Nephron progenitor cell (in vitro differentiated cells): Measurements from ENCODE around the gene CHST6.
"Not testable (repeated sequence)": the region's sequence is repeated elsewhere in the genome, so short reads cannot be mapped to it uniquely, and the experiment has no call there.

Experiments used
- DNase-seq: peaks from one replicate; pipeline ENCODE4 v3.0.0; 2021
- H3K27ac Mint-ChIP-seq: 2 replicates; pipeline ENCODE4 v1.8.0; 2021; ENCODE audit warnings: mild to moderate bottlenecking, moderate library complexity, mixed read lengths
- H3K27me3 Mint-ChIP-seq: 2 replicates; pipeline ENCODE4 v1.8.0; 2021; ENCODE audit warnings: mild to moderate bottlenecking, low read depth, mixed read lengths; ENCODE audit not compliant: poor library complexity
- H3K36me3 Mint-ChIP-seq: 2 replicates; pipeline ENCODE4 v1.8.0; 2021; ENCODE audit warnings: low read depth, mixed read lengths
- H3K4me1 Mint-ChIP-seq: 2 replicates; pipeline ENCODE4 v1.8.0; 2021; ENCODE audit warnings: mixed read lengths
- H3K4me3 Mint-ChIP-seq: 2 replicates; pipeline ENCODE4 v1.8.0; 2021; ENCODE audit warnings: mild to moderate bottlenecking, moderate library complexity, mixed read lengths
- H3K9me3 Mint-ChIP-seq: 2 replicates; pipeline ENCODE4 v1.8.0; 2021; ENCODE audit warnings: mild to moderate bottlenecking, moderate library complexity, mixed read lengths
- CTCF ChIP-seq: fragments of 200-600 bp; sonication (generic); IDR thresholded peaks from 2 replicates; pipeline ENCODE4 v1.5.0; 2021; ENCODE audit warnings: antibody characterized with exemption

The CHST6 gene

DNA sequence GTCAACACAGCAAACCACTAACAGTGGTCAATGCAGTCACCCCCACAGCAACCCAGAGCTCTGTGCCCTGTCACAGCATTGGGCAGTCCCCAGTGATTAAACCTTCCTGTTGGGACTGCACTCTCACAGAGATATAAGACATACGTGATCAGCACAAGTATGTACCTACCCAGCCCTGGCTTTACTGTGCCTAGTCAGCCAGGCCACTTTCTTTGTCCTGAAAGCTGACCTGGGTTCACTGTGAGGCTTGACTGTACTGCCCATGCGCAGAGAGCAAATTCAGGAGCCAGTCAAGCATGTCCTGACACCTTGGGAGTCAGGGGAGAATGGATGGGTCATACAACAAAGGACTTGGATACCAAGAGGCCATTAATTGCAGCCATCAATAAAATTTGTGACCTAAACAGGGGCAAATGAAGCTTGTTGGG is 19.8 kb downstream of the CHST6 start:
- DNase-seq: no peak
- Mint-ChIP-seq H3K27me3 (peaks cover 9% of the 10 kb centered on the region), H3K27ac (peak overlapping the region; percentile 83), H3K4me3 (no peak overlapping the region), H3K9me3 (no peaks in the 10 kb centered on the region), H3K4me1 (peaks cover 14% of the 10 kb centered on the region), H3K36me3 (peaks cover 10% of the 10 kb centered on the region)
- no peak for TF ChIP-seq CTCF

DNA sequence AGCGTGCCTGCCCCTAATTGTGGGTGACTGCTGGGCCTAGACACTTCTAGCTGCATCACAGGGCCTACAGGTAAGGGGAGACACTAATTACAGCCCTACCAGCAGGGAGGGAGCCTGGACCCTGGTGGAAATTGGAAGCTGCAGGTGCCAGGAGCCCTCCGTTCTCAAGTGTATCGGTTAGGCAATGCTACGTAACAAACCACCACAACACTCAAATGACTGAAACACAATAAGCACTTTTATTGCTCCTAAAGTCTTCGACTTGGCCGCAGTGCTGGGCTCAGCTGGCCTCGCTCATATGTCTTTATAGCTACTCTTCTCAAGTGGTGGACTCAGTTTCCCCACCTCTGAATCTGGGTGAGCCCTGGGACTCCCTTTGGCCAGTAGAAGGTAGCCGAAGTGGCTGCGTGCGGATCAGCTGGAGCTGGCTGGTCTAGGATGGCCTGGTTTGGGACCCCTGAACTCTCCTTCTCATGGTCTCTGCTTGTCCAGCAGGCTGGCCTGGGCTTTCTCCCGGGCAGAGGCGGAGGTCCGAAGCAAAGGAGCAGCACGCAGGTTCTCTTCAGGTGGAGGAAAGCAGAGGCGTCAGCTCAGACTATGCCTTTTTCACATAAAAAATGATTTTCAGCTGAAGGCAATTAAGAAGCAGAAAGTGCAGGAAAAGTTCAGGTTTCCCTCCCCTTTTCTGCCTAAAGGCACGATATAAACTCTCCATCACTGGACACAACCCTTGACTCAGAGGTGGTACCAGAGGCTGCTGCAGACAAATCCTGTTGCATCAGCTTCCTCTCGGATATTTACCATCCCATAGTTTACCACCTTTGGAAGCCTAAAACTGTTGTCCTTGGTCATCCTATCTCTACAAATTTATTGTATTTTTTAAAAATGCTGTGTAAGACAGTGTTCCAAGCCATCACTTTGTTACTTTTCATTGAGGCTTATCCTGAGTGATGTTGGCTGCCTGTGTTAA is 22.0 kb downstream of the CHST6 start:
- TF ChIP-seq CTCF: no peak
- H3K27ac Mint-ChIP-seq: no peak overlapping the region
- H3K4me3 Mint-ChIP-seq: no peak overlapping the region
- H3K9me3 Mint-ChIP-seq: peaks cover 15% of the 10 kb centered on the region
- H3K4me1 Mint-ChIP-seq: peaks cover 19% of the 10 kb centered on the region
- peaks cover 8% of the 10 kb centered on the region for H3K36me3 Mint-ChIP-seq
- no peak for DNase-seq
- peaks cover 13% of the 10 kb centered on the region for H3K27me3 Mint-ChIP-seq

DNA sequence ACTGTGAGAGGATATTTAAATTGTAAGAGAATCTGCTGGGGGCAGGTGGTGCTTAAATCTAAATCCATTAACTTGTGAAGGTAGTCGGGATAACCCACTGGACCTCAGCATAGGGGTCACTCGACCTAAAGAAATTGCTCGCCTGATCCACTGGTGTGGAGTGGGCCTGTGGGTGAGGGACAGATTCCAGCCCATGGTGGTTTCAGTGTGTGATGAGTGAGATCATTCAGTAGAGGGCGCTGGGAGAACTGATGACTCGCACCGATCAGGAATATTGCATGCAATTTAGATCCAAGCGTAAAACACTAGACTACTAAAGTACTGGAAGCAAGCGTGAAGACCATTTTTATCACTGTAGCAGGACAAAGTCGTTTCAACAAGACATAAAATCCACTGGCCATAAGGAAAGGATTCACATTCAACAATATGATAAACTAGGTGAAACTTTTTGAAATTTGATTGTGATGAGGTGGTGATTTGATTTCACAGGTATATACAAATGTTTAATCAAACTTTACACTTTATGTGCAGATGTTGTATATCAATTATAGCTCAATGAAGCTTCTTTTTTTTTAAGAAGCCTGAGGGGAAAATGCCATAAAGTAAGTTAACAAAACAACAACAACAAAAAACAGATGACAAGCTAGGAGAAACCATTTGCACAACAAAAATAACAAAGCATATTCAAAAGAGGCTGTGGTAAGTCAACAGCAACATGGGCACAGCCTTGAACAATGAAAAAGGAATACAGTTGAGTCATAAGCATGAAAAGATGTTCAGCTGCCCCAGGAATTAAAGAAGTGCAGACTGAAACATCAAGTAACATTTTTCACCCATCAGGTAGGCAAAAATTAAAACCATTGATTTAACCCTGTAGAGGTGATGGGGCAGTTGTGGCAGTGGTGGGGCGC is 23.3 kb downstream of the CHST6 start:
- Mint-ChIP-seq H3K27me3 (peaks cover 13% of the 10 kb centered on the region), H3K36me3 (peaks cover 8% of the 10 kb centered on the region), H3K4me3 (no peak overlapping the region), H3K4me1 (peaks cover 19% of the 10 kb centered on the region), H3K9me3 (peaks cover 15% of the 10 kb centered on the region), H3K27ac (no peak overlapping the region)
- peak; percentile 62 for TF ChIP-seq CTCF
- peak; percentile 45 for DNase-seq

DNA sequence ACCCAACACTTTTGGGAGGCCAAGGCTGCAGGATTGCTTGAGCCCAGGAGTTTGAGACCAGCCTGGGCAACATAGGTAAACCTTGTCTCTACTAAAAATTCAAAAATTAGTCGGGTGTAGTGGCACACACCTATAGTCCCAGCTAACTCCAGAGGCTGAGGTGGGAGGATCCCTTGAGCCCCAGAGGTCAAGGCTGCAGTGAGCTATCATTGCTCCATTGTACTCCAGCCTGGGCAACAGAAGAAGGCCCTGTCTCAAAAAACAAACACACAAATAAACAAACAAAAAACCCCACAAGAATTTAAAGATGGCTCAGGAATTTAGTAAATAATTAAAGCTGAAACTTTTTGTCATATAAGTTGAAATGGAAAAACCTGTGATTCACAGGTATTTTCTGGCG is 28.5 kb downstream of the CHST6 start:
- Mint-ChIP-seq H3K27me3 (peaks cover 7% of the 10 kb centered on the region), H3K9me3 (peaks cover 19% of the 10 kb centered on the region), H3K4me1 (peaks cover 28% of the 10 kb centered on the region), H3K36me3 (peaks cover 9% of the 10 kb centered on the region), H3K4me3 (no peak overlapping the region), H3K27ac (no peak overlapping the region)
- no peak for DNase-seq
- no peak for TF ChIP-seq CTCF

DNA sequence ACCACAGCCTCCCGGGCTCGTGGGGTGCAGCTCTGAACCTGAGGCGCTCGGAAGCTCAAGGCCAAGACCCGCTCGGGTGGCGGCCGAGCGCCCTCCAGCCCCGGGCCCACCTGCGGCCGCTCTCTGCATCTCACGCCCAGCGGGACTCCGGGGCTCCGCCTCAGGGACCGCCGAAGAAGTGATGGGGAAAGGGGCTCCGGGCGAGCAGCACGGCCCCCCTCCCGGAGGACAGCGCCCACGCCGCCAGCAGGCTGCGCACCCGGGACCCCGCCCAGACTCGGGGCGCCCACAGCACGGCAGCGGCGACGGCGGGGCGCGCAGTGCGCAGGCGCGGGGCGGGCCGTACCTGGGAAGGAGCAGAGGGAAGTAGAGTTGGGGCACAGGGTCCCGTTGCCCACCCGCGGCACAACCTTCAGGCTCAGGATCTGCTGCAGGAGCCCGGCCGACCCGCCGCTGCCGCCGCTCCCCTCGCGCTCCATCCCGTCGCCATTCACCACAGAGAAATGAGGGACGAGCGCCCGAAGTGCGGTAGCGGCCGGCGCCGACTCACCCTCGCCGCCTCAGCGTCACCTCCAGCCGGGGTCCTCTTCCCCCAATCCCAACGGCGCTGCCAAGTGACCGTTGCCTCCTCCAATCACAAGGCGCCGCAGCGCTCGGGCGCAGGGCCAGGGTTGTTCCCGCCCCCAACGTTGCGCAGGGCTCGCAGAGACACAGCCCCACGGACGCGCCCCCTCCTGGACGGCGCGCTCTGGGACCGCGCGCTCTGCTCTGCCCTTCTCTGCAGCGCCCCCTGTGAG is 30.9 kb downstream of the CHST6 start, which contains the start of gene TMEM170A:
TMEM170A (minus strand) TSS at position 568 of the 797 bp plus-strand sequence; CDS start at position 479, 89 bp downstream.
- peak; percentile 100 for DNase-seq
- peak within 1 kb of the TSS; percentile 89 for H3K27ac Mint-ChIP-seq
- H3K9me3 Mint-ChIP-seq: peaks cover 14% of the 10 kb centered on the region
- H3K27me3 Mint-ChIP-seq: peaks cover 7% of the 10 kb centered on the region
- peak; percentile 100 for TF ChIP-seq CTCF
- H3K4me1 Mint-ChIP-seq: peaks cover 38% of the 10 kb centered on the region
- peaks cover 15% of the 10 kb centered on the region for H3K36me3 Mint-ChIP-seq
- peak within 1 kb of the TSS; percentile 97 for H3K4me3 Mint-ChIP-seq

- peak; percentile 61 for DNase-seq
- H3K27me3 Mint-ChIP-seq, H3K9me3 Mint-ChIP-seq: not testable (repeated sequence)
- Mint-ChIP-seq H3K4me1 (peaks cover 38% of the 10 kb centered on the region), H3K4me3 (peak overlapping the region; percentile 97), H3K36me3 (peaks cover 15% of the 10 kb centered on the region), H3K27ac (peak overlapping the region; percentile 89)
Observed at GRCh38 chr16:75463389-75464121, 31.7 kb downstream of the CHST6 start.
